K562 (cell line): Measurements from ENCODE around the gene CYP2A6. TPM values are rescaled to one million over a fixed set of nuclear protein-coding genes. Genes with fewer than 3 reads are reported as not detected.

Source experiments
- CTCF ChIP-seq, 3 experiments: IDR thresholded peaks in 2 of 3; conservative IDR thresholded peaks in 1 of 3; 2 replicates each; pipeline ENCODE4 v1.5.1; 2011 to 2012; ENCODE audit warnings: low read length in 3 of 3, mild to moderate bottlenecking in 3 of 3, control low read depth in 2 of 3, improper control_type of control experiment in 1 of 3, inconsistent platforms in 1 of 3, low read depth in 1 of 3, mixed read lengths in 1 of 3, moderate library complexity in 1 of 3; ENCODE audit not compliant: insufficient read depth in 2 of 3
- MAX ChIP-seq: sonication (generic); formaldehyde crosslinking; IDR thresholded peaks from 2 replicates; pipeline ENCODE4 v1.9.0; 2022; ENCODE audit warnings: mild to moderate bottlenecking, missing genetic modification reagents
- MCM5 ChIP-seq: fragments of 450-650 bp; IDR thresholded peaks from 2 replicates; pipeline ENCODE4 v1.6.1; 2016; ENCODE audit warnings: low read depth
- MYBL2 ChIP-seq, 2 experiments: fragments of 450-650 bp in 1 of 2; sonication (generic) in 1 of 2; formaldehyde crosslinking in 1 of 2; IDR thresholded peaks; 2 replicates each; pipeline versions ENCODE4 v1.6.1 to v1.8.1; 2017 to 2022; ENCODE audit warnings: borderline replicate concordance in 1 of 2, inconsistent platforms in 1 of 2, low read depth in 1 of 2, mild to moderate bottlenecking in 1 of 2, missing genetic modification reagents in 1 of 2, moderate library complexity in 1 of 2
- RBM22 ChIP-seq: fragments of 200-400 bp; formaldehyde crosslinking; IDR thresholded peaks from 2 replicates; pipeline ENCODE4 v1.6.1; 2018; ENCODE audit warnings: low read length, low read depth; ENCODE audit not compliant: poor library complexity, severe bottlenecking
- SIN3A ChIP-seq, 2 experiments: fragments of 150-350 bp in 1 of 2; IDR thresholded peaks; 2 replicates each; pipeline ENCODE4 v1.6.1; 2011 to 2016; ENCODE audit warnings: borderline replicate concordance in 2 of 2, low read depth in 2 of 2, low read length in 2 of 2, mild to moderate bottlenecking in 2 of 2, moderate library complexity in 2 of 2; ENCODE audit not compliant: control insufficient read depth in 1 of 2
- ZBTB7A ChIP-seq: IDR thresholded peaks from 2 replicates; pipeline ENCODE4 v1.6.1; 2011; ENCODE audit warnings: low read depth, mild to moderate bottlenecking, low read length, moderate library complexity, borderline replicate concordance; ENCODE audit not compliant: control insufficient read depth
- polyA plus RNA-seq, 8 experiments: library from polyadenylated mRNA; depleted of rRNA in 4 of 8; stranded (reverse) in 5 of 8; unstranded in 3 of 8; fragments of >200 nt; fragmentation: Nextera tagmentation in 2 of 8; fragmentation: Illumina TruSeq in 1 of 8; extraction: Ambion mirVana in 2 of 8; extraction: Trizol in 1 of 8; gene quantifications; 2 replicates each; pipeline versions ENCODE4 v1.2.1 to v1.2.3, GENCODE V29; 2011 to 2014; ENCODE audit warnings: inconsistent platforms in 1 of 8, missing spikeins in 1 of 8
- total RNA-seq, 7 experiments: library from RNA; depleted of rRNA in 6 of 7; stranded (reverse); fragments of >200 nt in 6 of 7; fragmentation: Illumina TruSeq in 2 of 7; extraction: Trizol in 2 of 7; gene quantifications; 2 replicates each; pipeline versions ENCODE4 v1.2.1 to v1.2.3, GENCODE V29; 2011 to 2021; ENCODE audit warnings: low replicate concordance in 1 of 7

CYP2A6 gene
- total and polyA plus RNA-seq, 9 of the 15 experiments (the other 6 are each of a cell fraction or from before 2014, with no cell fraction given): 0.31 TPM; not detected in 8

GRCh38 chr19:40807147-40808020 is 42.9 kb downstream of the CYP2A6 start (continued):
- peak; percentile 27 to 50 (median 34); a peak in 3 of 6 replicates for TF ChIP-seq CTCF (IDR thresholded peaks at IDR 0.05 in 2 of 3, conservative IDR thresholded peaks at IDR 0.05 in 1 of 3; ENCODE audit: insufficient read depth in 2 of 3, low read depth in 1 of 3, low read length in 3 of 3)
- TF ChIP-seq MCM5: no peak
- 0 out of 2 replicates have a peak, but pooled peaks have one; percentile 2 for TF ChIP-seq ZBTB7A
- 0 out of 2 replicates have a peak, but pooled peaks have one; percentile 7 for TF ChIP-seq MAX (CRISPR knock-in tag)
- peak; percentile 4 for TF ChIP-seq RBM22
- no peak for TF ChIP-seq MYBL2 (IDR thresholded peaks at IDR 0.05; ENCODE audit: low read depth)
- TF ChIP-seq MYBL2 (CRISPR knock-in tag; IDR thresholded peaks at IDR 0.05; ENCODE audit: borderline replicate concordance): no peak
- TF ChIP-seq SIN3A (IDR thresholded peaks at IDR 0.05; ENCODE audit: borderline replicate concordance in 2 of 2, control insufficient read depth in 1 of 2, low read depth in 2 of 2, low read length in 2 of 2): 0 out of 4 replicates have a peak, but pooled peaks of 1 of the 2 experiments have one; percentile 5
- TF ChIP-seq, all 486 proteins: peak for 11
